Endometrial microvascular endothelial cells (primary cell): ENCODE results near the gene THUMPD2. TPM values are rescaled to one million over a fixed set of nuclear protein-coding genes. Genes with fewer than 3 reads are reported as not detected.

Source experiments
- in situ Hi-C: cut with HindIII; loops from 2 replicates; pipeline ENCODE4 v1.10.0; 2017; ENCODE audit warnings: low sequenced_read_pairs, low pct_unique_long_range_greater_than_20kb; ENCODE audit errors: inconsistent ontology term
- total RNA-seq: library from RNA; depleted of rRNA; stranded (reverse); fragments of >200 nt; gene quantifications from one replicate; pipeline ENCODE4 v1.2.3, GENCODE V29; 2015; ENCODE audit errors: inconsistent ontology term

The THUMPD2 gene
- total RNA-seq, 1 donor from 2014 or later: 7.0 TPM

- in situ Hi-C loops: loop anchor here (25.0 kb wide), 1 partner anchor 212 kb away; no protein-coding TSS in a partner anchor
Measured at GRCh38 chr2:39724828-39725144, 54.3 kb downstream of the THUMPD2 start.

GRCh38 chr2:39723946-39724827, 54.9 kb downstream of the THUMPD2 start:
- in situ Hi-C loops: loop anchor here (25.0 kb wide), 1 partner anchor 212 kb away; no protein-coding TSS in a partner anchor

- in situ Hi-C loops: loop anchor here (25.0 kb wide), 1 partner anchor 211 kb away; no protein-coding TSS in a partner anchor
Measured at GRCh38 chr2:39723497-39723896, 55.6 kb downstream of the THUMPD2 start.

- in situ Hi-C loops: loop anchor here (25.0 kb wide), 1 partner anchor 209 kb away; no protein-coding TSS in a partner anchor
Measured at GRCh38 chr2:39720970-39721369, 58.1 kb downstream of the THUMPD2 start.

- in situ Hi-C loops: loop anchor here (25.0 kb wide), 1 partner anchor 207 kb away; no protein-coding TSS in a partner anchor
Measured at GRCh38 chr2:39719317-39719716, 59.7 kb downstream of the THUMPD2 start.

GRCh38 chr2:39718483-39718882, 60.6 kb downstream of the THUMPD2 start:
- in situ Hi-C loops: loop anchor here (25.0 kb wide), 1 partner anchor 206 kb away; no protein-coding TSS in a partner anchor

- in situ Hi-C loops: loop anchor here (25.0 kb wide), 1 partner anchor 205 kb away; no protein-coding TSS in a partner anchor
Measured at GRCh38 chr2:39717067-39717466, 62.0 kb downstream of the THUMPD2 start.

- in situ Hi-C loops: loop anchor here (25.0 kb wide), 1 partner anchor 204 kb away; no protein-coding TSS in a partner anchor
Measured at GRCh38 chr2:39715822-39716221, 63.2 kb downstream of the THUMPD2 start.

GRCh38 chr2:39715095-39715494, 64.0 kb downstream of the THUMPD2 start:
- in situ Hi-C loops: loop anchor here (25.0 kb wide), 1 partner anchor 203 kb away; no protein-coding TSS in a partner anchor

- in situ Hi-C loops: loop anchor here (25.0 kb wide), 1 partner anchor 201 kb away; no protein-coding TSS in a partner anchor
Measured at GRCh38 chr2:39712953-39713352, 66.1 kb downstream of the THUMPD2 start.

- in situ Hi-C loops: loop anchor here (25.0 kb wide), 1 partner anchor 199 kb away; no protein-coding TSS in a partner anchor
Measured at GRCh38 chr2:39710807-39711206, 68.3 kb downstream of the THUMPD2 start.

GRCh38 chr2:39708003-39708402, 71.1 kb downstream of the THUMPD2 start:
- in situ Hi-C loops: loop anchor here (25.0 kb wide), 1 partner anchor 196 kb away; no protein-coding TSS in a partner anchor

- in situ Hi-C loops: loop anchor here (25.0 kb wide), 1 partner anchor 195 kb away; no protein-coding TSS in a partner anchor
Measured at GRCh38 chr2:39706945-39707344, 72.1 kb downstream of the THUMPD2 start.

GRCh38 chr2:39706312-39706711, 72.7 kb downstream of the THUMPD2 start:
- in situ Hi-C loops: loop anchor here (25.0 kb wide), 1 partner anchor 194 kb away; no protein-coding TSS in a partner anchor

GRCh38 chr2:39705638-39706037, 73.4 kb downstream of the THUMPD2 start:
- in situ Hi-C loops: loop anchor here (25.0 kb wide), 1 partner anchor 193 kb away; no protein-coding TSS in a partner anchor

- in situ Hi-C loops: loop anchor here (25.0 kb wide), 1 partner anchor 192 kb away; no protein-coding TSS in a partner anchor
Measured at GRCh38 chr2:39704540-39704939, 74.5 kb downstream of the THUMPD2 start.

GRCh38 chr2:39703181-39703872, 75.7 kb downstream of the THUMPD2 start:
- in situ Hi-C loops: loop anchor here (25.0 kb wide), 1 partner anchor 191 kb away; no protein-coding TSS in a partner anchor

- in situ Hi-C loops: loop anchor here (25.0 kb wide), 1 partner anchor 189 kb away; no protein-coding TSS in a partner anchor
Measured at GRCh38 chr2:39701137-39701536, 77.9 kb downstream of the THUMPD2 start.

- in situ Hi-C loops: no loop called here
Measured at GRCh38 chr2:39697454-39697853, 81.6 kb downstream of the THUMPD2 start.
